HG02798 (cell line): ENCODE measurements around the gene DUSP8.
"Not testable (repeated sequence)": the region's sequence is repeated elsewhere in the genome, so short reads cannot be mapped to it uniquely, and the experiment has no call there.

Experiments
- ATAC-seq: cut with Tn5 transposase; IDR thresholded peaks from one replicate; pipeline ENCODE4 v1.9.1; 2021; ENCODE audit warnings: mild to moderate bottlenecking; ENCODE audit not compliant: unreplicated experiment, poor library complexity

The DUSP8 gene

GRCh38 chr11:1589996-1590395 lies 17.9 kb upstream of the DUSP8 start:
- no peak for ATAC-seq

- not testable (repeated sequence) for ATAC-seq
Observed at GRCh38 chr11:1589191-1589963, 17.3 kb upstream of the DUSP8 start.

GRCh38 chr11:1586699-1587098 lies 14.6 kb upstream of the DUSP8 start:
- no peak for ATAC-seq

GRCh38 chr11:1584661-1585370 lies 12.7 kb upstream of the DUSP8 start, which contains the start of gene KRTAP5-1:
KRTAP5-1 (minus strand) TSS chr11:1585283; CDS start chr11:1585249, 34 bp downstream.
- ATAC-seq, result not testable (repeated sequence)

DNA sequence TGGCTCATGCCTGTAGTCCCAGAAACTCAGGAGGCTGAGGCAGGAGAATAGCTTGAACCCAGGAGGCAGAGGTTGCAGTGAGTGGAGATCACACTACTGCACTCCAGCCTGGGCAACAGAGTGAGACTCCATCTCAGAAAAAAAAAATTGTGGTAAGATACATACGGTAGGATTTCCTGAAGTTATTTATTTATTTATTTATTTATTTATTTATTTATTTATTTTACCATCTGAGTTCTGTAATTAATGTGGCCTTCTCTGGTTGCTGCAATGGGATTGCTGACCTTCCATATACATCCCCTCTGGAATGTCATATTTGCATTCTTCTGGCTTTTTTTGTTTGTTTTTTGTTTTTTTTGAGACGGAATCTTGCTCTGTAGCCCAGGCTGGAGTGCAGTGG lies 10.8 kb upstream of the DUSP8 start:
- ATAC-seq, result not testable (repeated sequence)

GRCh38 chr11:1581976-1582375 lies 9.9 kb upstream of the DUSP8 start:
- no peak for ATAC-seq

DNA sequence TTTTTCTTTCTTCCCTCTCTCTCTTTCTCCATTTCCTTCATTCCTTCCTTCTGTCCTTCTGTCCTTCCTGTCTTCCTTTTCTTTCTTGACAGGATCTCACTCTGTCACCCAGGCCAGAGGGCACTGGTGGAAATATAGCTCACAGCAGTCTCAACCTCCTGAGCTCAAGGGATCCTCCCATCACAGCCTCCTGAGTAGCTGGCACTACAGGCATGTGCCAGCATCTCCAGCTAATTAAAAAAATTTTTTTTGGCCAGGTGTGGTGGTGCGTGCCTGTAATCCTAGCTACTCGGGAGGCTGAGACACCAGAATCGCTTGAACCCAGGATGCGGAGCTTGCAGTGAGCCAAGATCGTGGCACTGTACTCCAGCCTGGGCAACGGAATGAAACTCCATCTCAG lies 4.8 kb upstream of the DUSP8 start:
- ATAC-seq, result no peak

DNA sequence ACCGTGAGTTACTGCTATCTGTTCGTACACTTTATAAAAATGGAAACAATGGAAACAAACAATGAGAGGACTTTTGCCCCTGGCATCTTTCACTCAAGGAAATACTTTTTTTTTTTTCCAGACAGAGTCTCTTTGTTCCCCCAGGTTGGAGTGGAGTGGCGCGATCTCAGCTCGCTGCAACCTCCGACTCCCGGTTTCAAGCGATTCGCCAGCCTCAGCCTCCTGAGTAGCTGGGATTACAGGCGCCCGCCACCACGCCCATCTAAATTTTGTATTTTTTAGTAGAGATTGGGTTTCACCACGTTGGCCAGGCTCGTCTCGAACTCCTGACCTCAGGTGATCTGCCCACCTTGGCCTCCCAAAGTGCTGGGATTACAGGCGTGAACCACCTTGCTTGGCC lies 3.7 kb upstream of the DUSP8 start:
- not testable (repeated sequence) for ATAC-seq

DNA sequence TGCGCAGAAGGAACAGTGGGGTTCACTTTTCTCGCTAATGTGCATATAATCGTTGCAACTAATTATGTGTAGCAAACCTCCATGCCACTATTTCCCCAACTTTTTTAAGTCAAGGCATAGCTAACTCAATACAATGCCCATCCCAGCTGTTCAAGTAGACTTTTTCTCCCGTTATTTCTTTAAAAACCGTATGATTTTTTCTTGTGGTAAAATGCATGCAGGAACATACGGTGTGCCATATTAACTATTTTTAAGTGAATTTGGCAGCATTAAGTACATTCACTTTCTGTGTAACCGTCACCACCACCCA lies 2.8 kb upstream of the DUSP8 start:
- ATAC-seq, result no peak

- ATAC-seq, result peak; percentile 39
Observed at GRCh38 chr11:1574238-1574932, 2.3 kb upstream of the DUSP8 start.

GRCh38 chr11:1573903-1574237 lies 1.8 kb upstream of the DUSP8 start:
- no peak for ATAC-seq

DNA sequence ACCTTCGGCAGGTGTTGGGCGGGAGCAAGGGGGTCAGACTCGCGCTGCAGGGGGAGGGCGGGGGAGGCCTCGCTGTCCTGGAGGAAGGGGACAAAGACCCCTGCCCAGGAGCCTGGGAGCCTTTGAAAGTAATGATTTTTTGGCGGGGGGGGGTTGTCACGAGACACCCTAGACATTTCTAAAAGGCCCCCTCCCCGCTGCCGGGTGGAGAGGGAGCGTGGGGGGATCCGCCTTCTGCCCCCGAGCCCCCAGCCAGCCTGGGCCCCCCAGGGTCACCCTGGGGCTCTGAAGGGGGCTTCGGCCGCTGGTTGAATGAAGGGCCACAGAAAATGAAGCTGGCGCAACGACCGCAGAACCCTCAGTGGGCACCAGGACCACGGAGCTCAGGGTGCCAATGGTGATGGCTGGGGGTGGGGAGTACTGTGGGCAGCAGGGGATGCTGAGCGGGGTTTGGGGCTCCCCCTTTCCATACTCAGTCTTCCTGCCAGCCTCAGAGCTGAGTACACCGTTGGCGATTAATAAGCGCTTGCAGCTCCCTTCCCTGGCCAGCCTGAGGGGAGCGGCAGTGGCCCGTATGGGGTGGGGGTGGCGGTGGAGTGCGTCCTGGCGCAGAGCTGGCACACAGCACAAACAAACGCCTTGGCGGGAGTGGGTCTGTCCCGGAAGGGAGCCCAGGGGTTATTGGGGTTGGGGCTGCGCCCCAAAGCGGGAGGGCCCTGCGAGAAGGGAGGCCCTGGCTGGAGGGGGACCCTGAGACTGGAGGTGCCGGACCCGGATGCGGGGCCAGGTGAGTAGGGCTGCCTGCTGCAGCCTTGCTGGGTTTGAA lies 1.2 kb upstream of the DUSP8 start:
- ATAC-seq, result no peak

DNA sequence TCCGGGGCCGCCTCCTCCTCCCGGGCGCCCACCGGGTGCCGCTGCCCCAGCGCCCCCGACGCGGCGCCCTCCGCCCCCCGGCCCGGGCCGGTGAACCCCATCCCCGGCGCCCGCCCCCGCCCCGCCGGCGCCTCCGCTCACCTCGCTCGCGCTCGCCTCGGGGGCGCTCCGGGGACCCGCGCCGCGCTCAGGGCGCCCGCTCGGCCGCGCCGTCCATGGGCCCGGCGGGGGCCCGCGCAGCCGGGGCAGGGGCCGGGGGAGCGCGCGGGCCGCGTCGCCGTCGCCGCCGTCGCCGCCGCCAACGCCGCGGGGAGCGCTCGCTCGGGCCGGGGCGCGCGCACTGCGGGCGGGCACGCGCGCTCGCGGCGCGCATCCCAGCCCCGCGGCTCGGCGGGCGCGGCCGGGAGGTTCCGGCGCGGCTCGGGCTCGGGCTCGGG lies 293 bp downstream of the DUSP8 start:
- ATAC-seq, result no peak

DNA sequence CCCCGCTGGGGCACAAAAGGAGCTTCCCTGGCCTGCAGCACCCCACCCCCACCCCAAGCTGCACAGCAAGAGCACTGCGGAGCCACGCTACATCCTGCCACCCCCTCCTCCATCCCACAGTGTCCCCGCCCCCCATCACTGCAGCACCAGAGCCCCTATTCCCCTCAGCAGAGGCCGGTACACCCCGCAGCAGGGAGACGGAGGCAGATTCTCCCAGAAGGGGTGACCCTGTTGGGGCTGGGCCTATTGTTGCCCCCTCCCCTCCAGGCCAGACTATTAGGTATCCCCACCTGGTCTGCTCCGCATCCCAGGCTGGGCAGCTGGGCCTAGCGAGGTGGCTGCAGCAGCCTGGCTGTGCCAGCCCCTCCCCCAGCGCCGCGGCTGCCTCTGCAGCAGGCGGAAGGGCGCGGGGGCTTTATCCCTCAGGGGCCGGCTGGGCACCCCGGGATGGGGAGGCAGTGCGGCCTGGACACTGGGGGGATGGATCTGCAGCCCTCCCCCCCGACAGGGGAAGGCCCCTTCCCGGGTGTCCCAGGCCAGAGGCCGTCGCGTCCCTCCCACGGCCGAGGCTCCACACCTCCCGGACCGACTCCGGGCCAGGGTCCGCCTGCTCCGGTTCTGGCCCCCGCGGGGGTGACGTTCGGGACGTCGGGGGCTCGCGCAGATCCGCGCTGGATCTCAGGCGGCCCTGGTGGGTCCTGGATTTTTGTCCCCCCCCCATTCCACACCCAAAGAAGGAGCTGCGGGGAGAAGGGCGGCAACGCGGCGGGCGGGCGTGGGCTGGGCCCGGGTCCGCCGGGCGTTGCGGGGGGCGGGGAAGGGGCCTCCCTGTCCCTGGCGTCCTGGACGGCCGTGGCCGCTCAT lies 943 bp downstream of the DUSP8 start:
- ATAC-seq, result no peak

DNA sequence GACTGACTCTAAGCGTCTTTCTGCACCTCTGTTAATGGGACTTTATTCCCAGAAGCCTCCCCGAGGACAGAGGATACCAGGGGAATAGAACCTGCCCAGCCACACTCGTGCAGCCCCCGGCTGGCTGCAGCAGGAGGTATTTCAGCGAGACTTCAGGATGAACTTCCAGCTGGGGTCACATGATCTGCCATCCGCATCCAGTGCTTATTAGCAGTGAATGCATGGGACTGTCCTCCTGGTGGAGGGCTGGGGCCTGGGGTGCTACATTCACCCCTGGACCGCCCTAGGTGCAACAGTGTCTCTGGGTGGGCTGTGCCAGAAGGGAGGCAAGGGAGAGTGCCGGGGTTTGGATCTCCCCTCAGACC lies 1.6 kb downstream of the DUSP8 start:
- ATAC-seq, result no peak

GRCh38 chr11:1570001-1570453 lies 2.0 kb downstream of the DUSP8 start:
- no peak for ATAC-seq

- no peak for ATAC-seq
Observed at GRCh38 chr11:1569251-1569780, 2.8 kb downstream of the DUSP8 start.

- no peak for ATAC-seq
Observed at GRCh38 chr11:1568441-1568911, 3.6 kb downstream of the DUSP8 start.

GRCh38 chr11:1567721-1568100 lies 4.4 kb downstream of the DUSP8 start:
- no peak for ATAC-seq
